Spleen (tissue), 11 donors: Measurements from ENCODE around the gene UST. TPM values are rescaled to one million over a fixed set of nuclear protein-coding genes. Genes with fewer than 3 reads are reported as not detected.

ENCODE experiments used
- DNase-seq: peaks from one replicate; pipeline ENCODE4 v3.0.0-alpha.2; 2020
- H3K27ac ChIP-seq, 8 donors: fragments of 200-600 bp; sonication (generic) in 7 of 8; 1 replicate in 4 of 8; 2 replicates in 4 of 8; pipeline versions ENCODE4 v1.5.0 to v1.8.0; 2016 to 2021; ENCODE audit warnings: inconsistent platforms in 4 of 8, mild to moderate bottlenecking in 4 of 8, moderate library complexity in 1 of 8
- H3K27me3 ChIP-seq, 7 donors: fragments of 200-600 bp; sonication (generic) in 6 of 7; replicated peaks in 1 of 7; 1 replicate in 4 of 7; 2 replicates in 3 of 7; pipeline versions ENCODE4 v1.5.0 to v1.8.0; 2016 to 2021; ENCODE audit warnings: inconsistent platforms in 3 of 7, mild to moderate bottlenecking in 1 of 7
- H3K36me3 ChIP-seq, 6 donors: fragments of 200-600 bp; sonication (generic) in 5 of 6; 1 replicate in 4 of 6; 2 replicates in 2 of 6; pipeline versions ENCODE4 v1.5.0 to v1.8.0; 2016 to 2021; ENCODE audit warnings: inconsistent platforms in 2 of 6
- H3K4me1 ChIP-seq, 6 donors: fragments of 200-600 bp; sonication (generic) in 5 of 6; 1 replicate in 3 of 6; 2 replicates in 3 of 6; pipeline versions ENCODE4 v1.5.0 to v1.8.0; 2016 to 2021; ENCODE audit warnings: inconsistent platforms in 3 of 6
- H3K4me3 ChIP-seq, 8 donors: fragments of 200-600 bp; sonication (generic) in 7 of 8; 1 replicate in 4 of 8; 2 replicates in 4 of 8; pipeline versions ENCODE4 v1.5.0 to v1.8.0; 2016 to 2021; ENCODE audit warnings: inconsistent platforms in 4 of 8, mild to moderate bottlenecking in 4 of 8, moderate library complexity in 2 of 8
- H3K9me3 ChIP-seq, 8 donors: fragments of 200-600 bp; sonication (generic) in 7 of 8; 1 replicate in 4 of 8; 2 replicates in 4 of 8; pipeline versions ENCODE4 v1.5.0 to v1.8.0; 2016 to 2021; ENCODE audit warnings: inconsistent platforms in 4 of 8
- POLR2A ChIP-seq, 3 donors: fragments of 450-650 bp; IDR thresholded peaks; one replicate each; pipeline ENCODE4 v1.5.1; 2017; ENCODE audit warnings: antibody characterized with exemption in 3 of 3, mild to moderate bottlenecking in 1 of 3
- POLR2AphosphoS5 ChIP-seq, 3 donors: sonication (generic); formaldehyde crosslinking; IDR thresholded peaks; one replicate each; pipeline ENCODE4 v1.5.1; 2017; ENCODE audit warnings: antibody characterized with exemption in 3 of 3
- WGBS, 5 donors: extraction: QIAGEN DNeasy Blood & Tissue Kit in 3 of 5; methylation state at CpG; one replicate each; pipeline versions ENCODE4 v1.1.5 to v1.1.7; 2013 to 2018; 5-methylcytosine and 5-hydroxymethylcytosine counted together
- intact Hi-C: fragments of 100-400 bp; cut with DNase I; formaldehyde crosslinking; loops from one replicate; pipeline ENCODE4 v1.15.0; 2023; ENCODE audit warnings: low total_unique reads
- polyA plus RNA-seq, 3 donors: library from polyadenylated mRNA; stranded (reverse); fragments of 200-250 nt; gene quantifications; one replicate each; pipeline ENCODE4 v1.2.1, GENCODE V29; 2013
- total RNA-seq, 7 donors: library from RNA; depleted of rRNA in 3 of 7; stranded (reverse); fragments of >200 nt in 3 of 7; fragmentation: NEBNext Ultra II Directional in 4 of 7; extraction: Animal tissue kit (Norgen Biotek cat#: 25700) in 4 of 7; gene quantifications; one replicate each; pipeline versions ENCODE4 v1.1.0 to v1.2.1, GENCODE V29; 2016 to 2021
- TF ChIP-seq, protein P1 (sequence below), 11 experiments: fragments of 200-600 bp in 7 of 11; fragments of 450-650 bp in 4 of 11; sonication (generic) in 4 of 11; IDR thresholded peaks in 8 of 11; conservative IDR thresholded peaks in 3 of 11; 1 replicate in 7 of 11; 2 replicates in 4 of 11; pipeline versions ENCODE4 v1.4.0 to v1.8.0; 2016 to 2021; ENCODE audit warnings: antibody characterized with exemption in 11 of 11, inconsistent platforms in 4 of 11, mild to moderate bottlenecking in 1 of 11
- donor health status: healthy with polysubstance abuse.
- donor health status: DM: no; HTN: no; CAD: no; lungs with moderate emphysema.
- donor health status: DM: no; HTN: no; CAD: no.
- donor health status: Bipolar disorder and iron deficiency.
- donor health status: healthy.
- donor health status: DM: no; HTN: no; CAD: no.
- donor health status: DM: yes; HTN: yes; CAD: no.

The UST gene
- total and polyA plus RNA-seq, 10 donors = 6.4 to 26.8 (median 14.4) TPM

- TF ChIP-seq, protein P1, sequence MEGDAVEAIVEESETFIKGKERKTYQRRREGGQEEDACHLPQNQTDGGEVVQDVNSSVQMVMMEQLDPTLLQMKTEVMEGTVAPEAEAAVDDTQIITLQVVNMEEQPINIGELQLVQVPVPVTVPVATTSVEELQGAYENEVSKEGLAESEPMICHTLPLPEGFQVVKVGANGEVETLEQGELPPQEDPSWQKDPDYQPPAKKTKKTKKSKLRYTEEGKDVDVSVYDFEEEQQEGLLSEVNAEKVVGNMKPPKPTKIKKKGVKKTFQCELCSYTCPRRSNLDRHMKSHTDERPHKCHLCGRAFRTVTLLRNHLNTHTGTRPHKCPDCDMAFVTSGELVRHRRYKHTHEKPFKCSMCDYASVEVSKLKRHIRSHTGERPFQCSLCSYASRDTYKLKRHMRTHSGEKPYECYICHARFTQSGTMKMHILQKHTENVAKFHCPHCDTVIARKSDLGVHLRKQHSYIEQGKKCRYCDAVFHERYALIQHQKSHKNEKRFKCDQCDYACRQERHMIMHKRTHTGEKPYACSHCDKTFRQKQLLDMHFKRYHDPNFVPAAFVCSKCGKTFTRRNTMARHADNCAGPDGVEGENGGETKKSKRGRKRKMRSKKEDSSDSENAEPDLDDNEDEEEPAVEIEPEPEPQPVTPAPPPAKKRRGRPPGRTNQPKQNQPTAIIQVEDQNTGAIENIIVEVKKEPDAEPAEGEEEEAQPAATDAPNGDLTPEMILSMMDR (IDR thresholded peaks at IDR 0.05 in 8 of 11, conservative IDR thresholded peaks at IDR 0.05 in 3 of 11) = no peak
- TF ChIP-seq POLR2AphosphoS5 (IDR thresholded peaks at IDR 0.05) (no peak), POLR2A (IDR thresholded peaks at IDR 0.05) (no peak)
- intact Hi-C loops = no loop called here
- Histone ChIP-seq H3K9me3 (no peaks in the 10 kb centered on the region), H3K27ac (peak overlapping the region in 5 of 8 donors; percentile 75 to 87 (median 79)), H3K4me3 (no peak overlapping the region), H3K4me1 (peaks cover 24 to 56% (median 48%) of the 10 kb centered on the region in 6 donors), H3K36me3 (no peaks in the 10 kb centered on the region), H3K27me3 (no peaks in the 10 kb centered on the region)
- WGBS, 5 donors = 88 to 95% (median 94%) methylated on average over 4 of the region's 4 CpGs
- DNase-seq = no peak
Measured at GRCh38 chr6:149065121-149065520, 318.3 kb downstream of the UST start.

- DNase-seq = peak; percentile 79
- Histone ChIP-seq H3K4me1 (peaks cover 16 to 48% (median 40%) of the 10 kb centered on the region in 6 donors), H3K27me3 (no peaks in the 10 kb centered on the region), H3K9me3 (no peaks in the 10 kb centered on the region), H3K4me3 (no peak overlapping the region), H3K27ac (peak overlapping the region; percentile 44 to 87 (median 76)), H3K36me3 (no peaks in the 10 kb centered on the region)
- WGBS, 5 donors = 44 to 56% (median 49%) methylated on average over 8 of the region's 8 CpGs
- intact Hi-C loops = no loop called here
- TF ChIP-seq POLR2A (IDR thresholded peaks at IDR 0.05) (no peak), POLR2AphosphoS5 (IDR thresholded peaks at IDR 0.05) (peak in 1 of 3 donors; percentile 78)
- TF ChIP-seq, protein P1 (IDR thresholded peaks at IDR 0.05 in 8 of 11, conservative IDR thresholded peaks at IDR 0.05 in 3 of 11) = no peak
Measured at GRCh38 chr6:149065658-149066556, 319.1 kb downstream of the UST start.

DNA sequence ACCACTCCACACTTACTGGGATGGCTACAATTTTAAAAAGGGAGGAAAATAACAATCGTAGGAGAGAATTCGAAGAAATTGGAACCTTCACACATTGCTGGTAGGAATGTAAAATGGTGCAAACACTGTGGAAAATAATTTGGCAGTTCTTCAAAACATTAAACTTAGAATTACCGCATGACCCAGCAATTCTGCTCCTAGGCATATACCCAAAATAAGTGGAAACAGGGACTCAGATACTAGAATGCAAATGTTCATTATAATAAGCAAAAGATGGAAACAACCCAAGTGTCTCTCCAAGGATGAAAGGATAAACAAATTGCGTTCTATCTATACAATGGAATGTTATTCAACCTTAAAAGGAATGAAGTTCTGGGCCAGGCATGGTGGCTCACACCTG, 325.2 kb downstream of the UST start:
- DNase-seq = no peak
- Histone ChIP-seq H3K9me3 (no peaks in the 10 kb centered on the region), H3K27ac (no peak overlapping the region), H3K36me3 (peaks cover 0 to 33% (median 2%) of the 10 kb centered on the region in 6 donors), H3K4me1 (peaks cover under 1 to 20% (median 11%) of the 10 kb centered on the region in 6 donors), H3K4me3 (no peak overlapping the region), H3K27me3 (no peaks in the 10 kb centered on the region)
- TF ChIP-seq, protein P1 (IDR thresholded peaks at IDR 0.05 in 8 of 11, conservative IDR thresholded peaks at IDR 0.05 in 3 of 11) = no peak
- no peak for TF ChIP-seq POLR2A (IDR thresholded peaks at IDR 0.05)
- TF ChIP-seq POLR2AphosphoS5 (IDR thresholded peaks at IDR 0.05) = no peak
- 95 to 98% (median 98%) methylated on average over 4 of the region's 4 CpGs for WGBS, 5 donors
- intact Hi-C loops = no loop called here

DNA sequence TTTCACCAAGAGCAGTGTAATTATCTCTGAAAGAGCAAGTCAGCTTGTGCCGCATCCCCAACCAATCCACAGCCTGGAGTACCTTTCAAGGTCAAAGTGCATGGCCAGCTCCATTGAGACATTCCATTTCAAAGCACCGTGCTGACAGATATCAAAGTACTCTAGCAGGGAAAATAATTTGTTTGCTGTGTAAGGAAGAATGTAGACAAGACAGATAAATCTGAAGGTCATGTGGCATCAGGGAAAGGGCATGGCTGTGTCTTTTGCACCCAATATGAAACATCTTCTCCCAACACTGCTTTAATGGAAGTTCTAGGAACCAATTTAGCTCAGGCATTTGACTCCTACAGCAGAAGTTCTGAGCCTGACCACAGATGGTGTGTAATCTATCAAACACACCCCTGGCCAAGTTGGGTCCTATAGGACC, 328.0 kb downstream of the UST start:
- intact Hi-C loops = no loop called here
- DNase-seq = no peak
- no peak overlapping the region for H3K4me3 ChIP-seq
- no peaks in the 10 kb centered on the region for H3K27me3 ChIP-seq
- H3K36me3 ChIP-seq = peaks cover 0 to 39% (median 2%) of the 10 kb centered on the region in 6 donors
- no peaks in the 10 kb centered on the region for H3K9me3 ChIP-seq
- TF ChIP-seq, protein P1 (IDR thresholded peaks at IDR 0.05 in 8 of 11, conservative IDR thresholded peaks at IDR 0.05 in 3 of 11) = no peak
- no peak for TF ChIP-seq POLR2A (IDR thresholded peaks at IDR 0.05)
- TF ChIP-seq POLR2AphosphoS5 (IDR thresholded peaks at IDR 0.05) = no peak
- WGBS, 5 donors = 91 to 98% (median 94%) methylated on average over 2 of the region's 2 CpGs
- H3K27ac ChIP-seq = no peak overlapping the region
- H3K4me1 ChIP-seq = peaks cover 0 to 25% (median 16%) of the 10 kb centered on the region in 6 donors
